Activated CD4-positive, CD25-positive, alpha-beta regulatory T cell treated with anti-CD3 and anti-CD28 coated beads, Interleukin-2, amount 50 U/mL, for 16 hours (primary cell): ENCODE results near the gene MEF2C.
"Not testable (repeated sequence)": the region's sequence is repeated elsewhere in the genome, so short reads cannot be mapped to it uniquely, and the experiment has no call there.

Source experiments
- DNase-seq: peaks from one replicate; pipeline ENCODE4 v3.0.0-alpha.2; 2020; ENCODE audit warnings: low read depth, low spot score

Gene MEF2C

DNA sequence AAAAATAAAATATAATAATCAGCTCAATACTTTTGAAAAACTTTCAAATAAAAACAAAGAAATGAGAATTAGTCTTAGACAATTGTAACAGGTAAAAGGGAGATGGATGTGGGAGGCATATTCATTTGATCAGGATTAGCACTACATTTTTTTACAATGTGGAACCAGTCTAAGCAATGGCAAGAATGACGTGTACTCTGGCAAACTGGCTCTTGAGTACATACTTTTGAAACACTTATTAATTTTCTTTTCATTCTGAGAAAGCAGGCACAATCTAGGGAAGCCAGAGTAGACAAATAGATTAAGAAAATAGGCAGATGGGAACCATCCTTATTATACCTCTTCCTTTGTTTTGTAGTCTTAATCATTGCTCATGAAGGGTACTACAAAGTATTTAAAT is 79.7 kb downstream of the MEF2C start:
- no peak for DNase-seq

DNA sequence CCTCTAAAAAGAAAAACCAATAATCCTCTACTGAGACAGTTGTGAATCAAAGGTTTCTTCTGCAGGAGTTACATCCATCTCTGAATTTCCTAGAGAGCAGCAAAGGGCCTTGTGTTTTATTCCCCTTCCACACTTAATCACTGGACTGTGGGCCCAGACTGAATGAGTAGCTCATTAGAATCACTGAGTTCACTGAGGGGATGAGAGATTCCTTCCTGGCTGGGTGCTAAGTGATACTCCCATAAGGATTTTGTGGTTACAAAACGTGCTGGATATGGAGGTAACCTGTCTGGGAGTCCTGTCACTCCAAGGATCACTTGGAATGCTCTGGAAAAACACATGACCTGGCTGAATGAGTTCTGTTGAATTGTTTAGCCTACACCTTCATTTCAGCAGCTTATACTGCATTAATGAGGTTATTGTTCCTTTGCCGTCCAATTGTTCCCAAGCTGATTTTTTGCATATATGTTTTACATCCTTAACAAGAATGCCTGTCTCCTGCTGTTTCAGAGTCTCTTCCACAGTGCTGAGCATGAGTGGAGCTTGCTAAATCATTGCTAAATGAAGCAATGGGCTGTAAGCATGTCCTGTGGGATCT is 82.9 kb downstream of the MEF2C start:
- DNase-seq, result no peak

DNA sequence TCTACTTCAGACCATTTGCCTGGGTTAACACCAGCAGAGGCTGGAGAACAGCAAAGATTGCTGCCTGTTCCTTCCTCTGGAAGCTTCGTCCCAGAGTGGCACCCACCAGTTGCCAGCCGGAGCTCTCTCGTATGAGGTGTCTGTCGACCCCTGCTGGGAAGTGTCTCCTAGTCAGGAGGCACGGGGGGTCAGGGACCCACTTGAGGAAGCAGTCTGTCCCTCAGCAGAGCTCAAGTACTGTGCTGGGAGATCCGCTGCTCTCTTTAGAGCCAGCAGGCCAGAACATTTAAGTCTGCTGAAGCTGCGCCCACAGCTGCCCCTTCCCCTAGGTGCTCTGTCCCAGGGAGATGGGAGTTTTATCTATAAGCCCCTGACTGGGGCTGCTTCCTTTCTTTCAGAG is 84.1 kb downstream of the MEF2C start:
- DNase-seq, result not testable (repeated sequence)

DNA sequence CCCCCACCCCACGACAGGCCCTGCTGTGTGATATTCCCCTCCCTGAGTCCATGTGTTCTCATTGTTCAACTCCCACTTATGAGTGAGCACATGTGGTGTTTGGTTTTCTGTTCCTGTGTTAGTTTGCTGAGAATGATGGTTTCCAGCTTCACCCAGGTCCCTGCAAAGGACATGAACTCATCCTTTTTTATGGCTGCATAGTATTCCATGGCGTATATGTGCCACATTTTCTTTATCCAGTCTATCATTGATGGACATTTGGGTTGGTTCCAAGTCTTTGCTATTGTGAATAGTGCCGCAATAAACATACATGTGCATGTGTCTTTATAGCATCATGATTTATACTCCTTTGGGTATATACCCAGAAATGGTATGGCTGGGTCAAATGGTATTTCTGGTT is 89.2 kb downstream of the MEF2C start:
- not testable (repeated sequence) for DNase-seq

DNA sequence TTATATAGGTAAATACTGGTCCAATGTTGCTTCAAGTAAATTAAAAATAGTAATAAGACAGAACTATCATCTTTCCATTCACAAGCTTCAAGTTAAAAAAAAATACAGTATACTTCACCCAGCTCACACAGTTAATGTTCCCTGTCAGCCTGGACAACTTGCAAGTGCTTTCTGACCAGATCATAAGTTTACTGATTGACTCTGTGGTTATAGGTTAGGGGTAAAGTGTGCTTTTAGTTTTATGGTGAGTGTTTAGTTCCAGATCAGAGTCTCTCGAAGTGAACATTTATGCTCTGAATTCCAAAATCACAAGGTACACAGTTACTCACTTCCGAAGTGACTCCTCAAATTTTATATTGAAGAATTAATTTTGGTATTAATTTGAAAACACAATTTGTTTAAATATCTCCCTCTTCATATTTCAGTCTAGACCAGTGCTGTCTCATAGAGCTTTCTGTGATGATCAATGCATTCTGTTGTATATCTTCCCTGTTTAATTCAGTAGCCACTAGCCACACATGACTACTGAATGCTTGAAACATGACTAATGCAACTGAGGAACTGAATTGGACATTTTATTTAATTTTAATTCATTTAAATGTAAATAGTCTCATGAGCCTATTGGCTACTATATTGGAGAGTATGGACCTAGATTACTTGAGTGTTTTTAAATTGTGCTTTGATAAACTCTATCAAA is 90.7 kb downstream of the MEF2C start:
- DNase-seq, result no peak

DNA sequence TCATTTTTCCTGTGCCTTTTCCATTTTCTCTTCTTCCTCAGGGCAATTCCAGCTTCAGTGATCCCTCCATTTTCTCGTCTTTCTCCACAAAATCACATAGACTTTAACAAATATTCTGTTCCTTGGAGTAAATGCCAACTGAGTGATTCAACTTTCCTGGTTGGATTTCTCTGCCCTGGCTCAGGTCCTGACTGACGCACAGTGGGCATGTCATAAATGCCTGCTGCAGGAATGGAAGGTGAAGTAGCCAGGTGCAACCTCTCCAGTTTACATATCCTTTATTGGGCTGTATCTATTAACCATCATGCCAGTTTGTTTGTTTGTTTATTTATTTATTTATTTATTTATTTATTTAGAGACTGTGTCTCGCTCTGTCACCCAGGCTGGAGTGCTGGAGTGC is 95.1 kb downstream of the MEF2C start:
- DNase-seq, result no peak

DNA sequence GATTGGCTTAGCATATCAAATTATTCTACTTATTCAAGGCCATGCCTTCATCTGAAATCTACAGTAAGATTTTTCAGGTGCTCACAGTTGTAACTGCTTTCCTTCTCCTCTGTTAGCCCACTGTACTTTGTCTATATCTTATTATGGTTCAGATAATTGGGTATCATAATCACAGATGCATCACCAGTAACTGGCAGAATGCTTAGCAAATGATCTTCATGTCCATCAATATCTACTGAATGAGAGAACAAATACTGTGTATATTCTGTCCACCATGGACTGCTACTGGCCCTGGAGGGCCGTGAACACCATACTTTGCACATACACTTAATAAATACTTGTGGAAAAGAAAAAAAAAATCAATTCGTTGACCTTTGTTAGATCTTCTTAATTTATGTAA is 96.2 kb downstream of the MEF2C start:
- DNase-seq, result no peak

DNA sequence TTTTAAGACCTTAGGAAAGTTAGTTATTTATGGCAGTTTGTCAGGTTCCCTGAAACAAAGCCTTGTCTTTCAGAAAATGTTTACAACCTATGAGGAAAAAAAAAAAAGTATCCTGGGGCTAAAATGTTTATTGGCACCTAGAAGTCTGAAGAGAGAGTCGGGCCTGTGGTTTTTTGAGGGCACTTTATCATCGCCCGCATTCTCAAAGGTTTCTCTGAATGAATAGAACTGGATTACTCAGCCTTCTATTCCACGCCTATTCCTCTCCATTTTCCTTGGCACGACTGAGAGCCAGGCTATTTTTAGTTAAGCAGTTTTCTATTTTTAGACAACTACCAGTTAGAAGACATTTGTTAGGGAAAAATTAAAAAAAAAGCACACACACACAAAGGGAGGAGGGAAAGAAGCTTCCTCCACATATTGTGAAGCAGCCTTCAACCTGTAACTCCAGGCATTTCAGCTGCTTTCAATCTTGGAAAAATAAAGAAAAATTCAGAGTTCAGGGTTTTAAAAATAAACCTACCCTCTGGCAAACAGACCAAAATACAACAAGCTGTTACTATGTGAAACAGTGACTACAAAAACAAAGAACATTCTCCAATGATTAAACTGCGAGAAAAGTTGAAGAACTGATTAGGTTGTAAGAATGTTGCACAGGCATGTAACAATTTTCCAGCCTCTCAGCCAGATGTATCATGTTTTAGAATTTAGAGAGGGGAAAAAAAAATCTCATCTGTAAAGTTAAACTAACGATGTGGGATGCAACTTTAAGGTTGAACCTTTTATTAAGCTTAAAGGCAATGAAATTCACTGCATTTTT is 97.0 kb downstream of the MEF2C start:
- DNase-seq, result no peak

DNA sequence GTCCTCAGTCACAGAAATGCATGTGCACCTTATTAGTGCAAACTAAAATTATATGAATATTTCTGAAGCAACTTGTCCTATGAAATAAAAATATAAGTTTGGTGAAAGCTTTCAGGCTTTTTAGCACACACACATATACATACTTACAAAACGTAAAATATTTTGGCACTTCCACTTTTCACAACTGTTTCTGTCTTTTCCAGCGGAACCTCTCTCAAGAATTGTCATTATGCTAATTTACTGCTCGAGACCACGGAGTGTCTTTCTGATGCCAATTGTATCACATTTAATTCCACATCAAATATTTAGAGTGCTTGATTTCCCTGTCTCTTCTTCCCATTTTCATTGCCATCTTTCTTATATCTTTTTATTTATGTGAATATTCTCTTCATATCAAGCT is 100.4 kb downstream of the MEF2C start:
- DNase-seq, result no peak

DNA sequence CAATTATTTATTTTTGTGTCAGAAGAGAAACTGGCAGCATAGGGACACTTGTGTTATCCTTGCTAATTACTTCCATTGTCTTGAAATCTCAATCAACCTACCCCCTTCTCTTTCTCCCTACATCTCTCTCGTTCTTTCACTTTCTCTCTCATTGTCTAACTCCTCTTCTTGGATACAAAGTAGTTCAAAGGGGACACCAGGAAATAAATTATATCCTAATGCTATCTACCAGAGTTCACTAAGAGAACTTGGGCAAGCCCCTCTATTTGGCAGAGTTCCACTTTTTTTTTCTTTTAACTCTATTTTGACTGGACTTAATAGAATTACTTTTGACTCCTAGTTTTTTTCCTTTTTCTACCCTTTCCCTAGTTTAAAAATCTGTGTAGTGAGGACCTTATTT is 102.2 kb downstream of the MEF2C start:
- no peak for DNase-seq

DNA sequence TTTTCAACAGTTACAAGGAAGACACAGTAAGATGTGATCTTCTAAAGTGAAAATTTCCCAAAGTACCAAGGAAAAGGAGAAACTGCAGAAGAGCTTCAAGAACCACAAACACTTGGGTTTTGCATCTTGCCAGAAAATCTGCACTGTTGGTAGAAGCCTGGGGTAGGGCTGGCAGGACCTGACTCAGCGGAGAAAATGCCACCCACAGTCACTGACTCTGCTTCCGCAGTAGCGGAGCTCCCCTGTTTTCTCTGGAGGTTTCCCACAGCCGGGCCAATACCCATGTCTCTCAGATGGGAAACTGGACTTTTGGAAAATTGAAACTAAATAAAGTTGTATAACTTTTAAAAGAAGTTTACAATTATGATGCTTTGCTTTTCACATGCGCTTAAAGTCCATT is 104.2 kb downstream of the MEF2C start:
- no peak for DNase-seq

DNA sequence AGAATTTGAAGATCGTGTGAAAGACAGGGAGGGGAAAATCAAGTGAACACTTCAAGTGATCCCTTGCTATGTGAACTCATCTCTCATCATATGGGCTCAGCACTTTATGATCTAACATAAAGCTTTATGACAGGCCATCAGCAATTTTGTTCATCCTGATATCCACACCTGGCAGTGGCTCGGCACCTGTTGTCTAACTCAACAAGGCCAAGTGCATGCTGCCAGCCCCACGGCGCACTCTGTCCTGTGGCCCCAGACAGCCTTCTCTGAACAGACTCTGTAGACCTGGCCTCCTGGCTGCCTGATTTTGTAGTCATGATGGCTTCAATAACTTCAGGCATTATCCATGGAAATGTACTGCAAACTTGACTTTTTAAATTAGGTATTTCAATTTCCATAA is 106.3 kb downstream of the MEF2C start:
- DNase-seq, result no peak

DNA sequence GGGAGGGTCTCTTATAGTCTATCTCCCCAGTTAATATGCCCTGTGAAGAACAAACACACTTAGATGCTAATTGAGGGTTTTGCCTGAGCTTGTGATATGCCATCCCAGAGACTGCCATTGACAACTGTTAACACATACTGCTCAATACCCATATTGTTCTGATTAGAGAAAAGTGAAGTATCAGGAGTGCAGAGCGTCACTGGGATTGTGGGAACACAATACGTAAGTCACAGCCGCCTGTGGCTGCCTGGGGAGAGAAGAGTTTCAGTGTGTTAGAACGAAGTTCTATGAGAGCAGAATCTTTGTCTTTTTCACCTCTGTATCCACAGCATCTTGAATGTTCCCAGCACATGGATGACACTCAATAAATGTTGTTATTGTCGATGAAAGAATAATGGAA is 110.2 kb downstream of the MEF2C start:
- DNase-seq, result no peak

DNA sequence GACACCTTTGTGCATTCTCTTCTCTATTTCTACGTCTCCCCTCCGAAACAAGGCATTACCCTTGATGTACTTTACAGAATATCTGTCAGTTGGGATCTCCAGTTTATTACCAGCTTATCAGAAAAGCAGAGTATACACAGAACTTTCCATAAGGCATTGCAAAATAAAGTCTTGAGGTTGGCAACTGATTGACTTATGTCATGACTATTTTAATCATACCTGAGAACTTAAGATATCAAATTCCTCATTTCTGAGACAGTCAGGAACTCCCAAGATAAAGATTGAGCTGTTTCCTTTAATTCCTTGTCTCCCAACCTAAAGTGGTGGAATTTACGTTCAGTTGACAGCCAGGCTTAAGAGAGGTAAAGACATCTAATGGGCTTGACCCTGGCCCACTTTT is 110.9 kb downstream of the MEF2C start:
- no peak for DNase-seq

DNA sequence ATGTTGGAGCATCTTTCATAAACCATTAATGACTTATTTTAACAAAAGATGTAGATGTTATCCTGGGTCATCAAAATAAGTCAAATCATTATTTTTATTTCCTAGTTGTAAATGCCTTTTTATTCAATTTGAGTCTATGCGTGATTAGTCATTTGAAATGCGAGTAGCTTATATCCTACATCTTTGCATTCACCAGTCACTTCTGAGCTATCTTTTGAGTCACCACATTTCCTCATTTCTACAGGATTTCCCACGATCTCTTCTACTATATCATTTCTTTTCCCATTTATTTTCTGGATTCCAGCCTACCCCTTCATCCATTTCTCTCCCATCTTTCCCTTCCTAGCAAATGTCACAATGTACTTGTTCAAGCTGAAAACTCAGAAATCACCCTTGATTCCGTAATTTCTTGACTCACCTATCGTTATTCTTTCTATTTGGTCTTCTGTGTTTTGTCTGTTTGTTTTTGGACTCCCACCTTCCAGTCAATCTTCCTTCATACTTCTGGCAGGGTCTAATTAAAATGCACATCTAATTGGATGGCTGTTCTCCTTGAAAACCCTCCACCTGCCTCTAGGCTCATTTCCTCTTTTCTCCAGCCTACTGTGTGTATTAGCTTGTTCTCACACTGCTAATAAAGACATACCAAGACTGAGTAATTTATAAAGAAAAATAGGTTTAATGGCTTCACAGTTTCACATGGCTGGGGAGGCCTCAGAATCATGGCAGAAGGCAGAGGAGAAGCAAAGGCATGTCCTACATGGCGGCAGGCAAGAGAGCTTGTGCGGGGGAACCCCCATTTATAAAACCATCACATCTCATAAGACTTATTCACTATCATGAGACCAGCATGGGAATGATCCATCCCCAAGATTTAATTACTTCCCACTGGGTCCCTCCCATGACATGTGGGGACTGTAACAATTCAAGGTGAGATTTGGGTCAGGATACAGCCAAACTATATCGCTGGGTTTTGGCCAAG is 112.4 kb downstream of the MEF2C start:
- DNase-seq, result no peak

DNA sequence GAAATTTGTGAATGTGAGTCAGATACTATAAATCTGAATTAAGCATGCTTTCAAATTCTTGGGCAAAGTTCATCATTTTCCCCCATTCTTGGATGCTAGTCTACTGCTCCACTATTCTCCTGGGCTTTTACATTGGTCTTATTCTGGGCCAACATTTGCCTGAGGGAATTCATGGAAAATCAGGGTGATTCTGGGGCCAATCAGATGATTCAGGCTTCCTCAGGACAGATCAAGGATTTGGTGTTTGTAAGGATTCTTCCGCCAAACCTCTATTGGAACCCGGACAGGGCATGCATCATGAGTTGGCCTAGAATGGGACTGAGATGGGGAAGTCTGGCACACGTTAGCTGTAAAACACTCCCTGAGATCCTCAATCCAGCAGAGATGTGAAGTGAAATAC is 113.8 kb downstream of the MEF2C start:
- DNase-seq, result no peak

DNA sequence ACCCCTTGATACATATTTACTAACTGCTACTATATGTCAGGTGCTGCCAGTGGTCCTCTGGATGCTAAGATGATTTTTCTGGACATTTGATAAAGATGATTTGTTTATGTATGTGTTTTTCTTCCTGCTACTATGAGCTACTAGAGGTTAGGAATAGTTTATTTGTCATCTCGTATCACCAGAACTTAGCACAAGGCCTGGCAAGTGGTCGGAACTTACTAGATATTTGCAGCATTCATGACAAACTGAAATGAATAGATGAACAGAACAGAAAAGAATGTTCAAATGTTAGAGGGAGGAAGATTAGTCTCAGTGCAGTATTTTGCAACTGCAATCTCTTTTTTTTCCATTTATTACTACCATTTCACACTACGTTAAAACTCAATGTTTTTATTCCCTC is 114.6 kb downstream of the MEF2C start:
- DNase-seq, result no peak

DNA sequence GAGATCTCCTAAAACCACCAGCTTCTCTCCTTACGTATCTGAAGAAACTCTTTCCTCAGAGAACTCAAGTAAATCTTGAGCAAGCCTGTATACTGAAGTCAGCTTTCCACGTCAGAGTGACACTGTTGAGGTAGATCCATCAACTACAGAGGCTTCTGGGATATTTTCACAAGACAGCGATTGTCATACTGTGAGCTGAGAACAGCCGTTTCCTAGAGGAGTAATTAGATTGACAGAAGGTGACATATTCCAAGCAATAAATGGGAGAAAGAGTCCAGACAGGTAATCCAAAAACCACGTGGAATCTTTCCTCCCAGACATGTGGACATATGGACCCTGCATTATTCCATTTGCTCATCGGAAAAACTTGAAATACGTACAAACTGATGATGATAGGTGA is 117.2 kb downstream of the MEF2C start:
- no peak for DNase-seq

DNA sequence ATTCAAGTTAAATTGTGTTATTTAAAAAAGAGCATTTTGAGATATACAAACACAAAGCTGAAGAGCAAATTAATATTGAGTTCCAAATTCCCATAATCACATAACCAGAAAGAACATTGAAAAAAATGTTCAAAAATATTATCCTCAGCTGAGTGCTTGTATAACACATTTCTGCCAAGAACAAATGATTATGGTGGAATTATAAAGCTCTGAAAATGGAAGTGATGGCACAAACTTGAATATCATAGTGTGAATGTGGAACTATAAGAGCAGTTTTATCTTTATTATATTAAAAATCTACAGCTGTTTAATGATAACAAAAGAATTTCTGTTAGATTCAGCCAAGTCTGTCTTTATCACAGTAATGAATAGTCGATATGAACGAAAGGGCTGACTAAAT is 117.8 kb downstream of the MEF2C start:
- DNase-seq, result no peak

DNA sequence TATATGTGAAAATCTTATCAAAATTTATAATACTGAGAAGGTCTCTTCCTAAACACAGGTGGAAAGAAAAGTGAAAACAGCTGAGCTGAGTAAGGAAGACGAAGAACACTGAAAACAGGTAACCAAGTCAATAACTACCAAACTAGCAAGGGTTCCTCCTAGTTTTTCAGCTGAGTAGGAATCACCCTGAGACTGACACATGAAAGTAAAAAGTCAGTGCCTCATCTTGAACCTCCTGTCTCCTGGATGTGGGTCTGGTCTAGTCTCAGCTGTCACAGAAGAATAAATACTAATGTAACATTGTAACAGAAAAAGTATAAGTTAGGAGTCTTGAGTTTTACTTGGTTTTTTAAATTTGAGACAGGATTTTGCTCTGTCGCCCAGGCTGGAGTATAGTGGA is 121.0 kb downstream of the MEF2C start:
- DNase-seq, result no peak

DNA sequence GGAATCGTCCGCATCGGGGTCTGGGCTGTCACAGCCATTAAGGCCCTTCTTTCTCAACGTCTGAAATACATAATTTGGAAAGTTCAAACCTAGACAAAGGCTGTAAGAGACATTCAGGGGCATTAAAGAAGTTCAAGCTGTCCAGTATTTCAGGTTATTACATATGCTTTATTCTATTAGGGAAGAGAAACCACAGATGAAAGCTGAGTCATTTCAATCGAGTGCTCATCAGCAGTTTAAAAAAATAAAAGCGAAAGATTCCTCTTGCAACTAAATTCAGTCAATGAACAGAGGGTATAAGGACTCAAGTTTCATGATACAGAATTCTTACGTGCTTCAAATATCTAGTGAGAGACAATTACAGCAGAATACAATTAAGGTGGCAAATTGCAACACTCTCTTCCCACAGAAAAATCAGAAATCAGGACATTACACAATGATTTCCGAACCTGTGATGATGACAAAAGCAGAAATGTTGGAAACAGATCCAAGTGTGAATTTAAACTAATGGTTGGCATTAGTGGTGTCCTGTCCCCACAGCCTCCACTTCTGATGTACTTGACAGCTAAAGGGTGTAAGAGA is 121.6 kb downstream of the MEF2C start:
- DNase-seq, result no peak
